K562 (cell line): Measurements from ENCODE around the gene RSRC1. TPM values are rescaled to one million over a fixed set of nuclear protein-coding genes. Genes with fewer than 3 reads are reported as not detected.

Source experiments
- ADNP ChIP-seq: fragments of 200-800 bp; sonication (Bioruptor generic); IDR thresholded peaks from 2 replicates; pipeline ENCODE4 v1.6.1; 2016; ENCODE audit warnings: missing genetic modification characterization, missing compliant biosample characterization
- BRCA1 ChIP-seq, 2 experiments: fragments of 450-650 bp in 1 of 2; sonication (generic) in 1 of 2; formaldehyde crosslinking in 1 of 2; IDR thresholded peaks; 2 replicates each; pipeline versions ENCODE4 v1.5.0 to v1.6.1; 2017 to 2020; ENCODE audit warnings: mild to moderate bottlenecking in 1 of 2, missing genetic modification reagents in 1 of 2
- HOMEZ ChIP-seq: fragments of 250-450 bp; sonication (Bioruptor Pico); IDR thresholded peaks from 2 replicates; pipeline ENCODE4 v1.4.0; 2020; ENCODE audit warnings: mild to moderate bottlenecking, moderate library complexity
- MTA3 ChIP-seq: fragments of 450-650 bp; formaldehyde crosslinking; IDR thresholded peaks from 2 replicates; pipeline ENCODE4 v1.6.1; 2017; ENCODE audit warnings: mild to moderate bottlenecking, borderline replicate concordance
- MYC ChIP-seq, 2 experiments: fragments of 250-450 bp in 1 of 2; sonication (Bioruptor Pico) in 1 of 2; IDR thresholded peaks; 2 replicates each; pipeline versions ENCODE4 v1.5.1 to v1.6.1; 2012 to 2021; ENCODE audit warnings: low read depth in 2 of 2, borderline replicate concordance in 1 of 2, improper control_type of control experiment in 1 of 2, low read length in 1 of 2, mild to moderate bottlenecking in 1 of 2, moderate library complexity in 1 of 2
- RBM17 ChIP-seq: fragments of 200-400 bp; formaldehyde crosslinking; IDR thresholded peaks from 2 replicates; pipeline ENCODE4 v1.6.1; 2017; ENCODE audit warnings: low read depth, mild to moderate bottlenecking, low read length, borderline replicate concordance
- ZBTB11 ChIP-seq, 3 experiments: fragments of 200-800 bp in 1 of 3; fragments of 250-450 bp in 1 of 3; fragments of 450-650 bp in 1 of 3; sonication (Bioruptor Pico) in 1 of 3; sonication (Bioruptor generic) in 1 of 3; formaldehyde crosslinking in 1 of 3; IDR thresholded peaks; 2 replicates each; pipeline versions ENCODE4 v1.6.1 to v1.8.0; 2016 to 2022; ENCODE audit warnings: mild to moderate bottlenecking in 2 of 3, missing genetic modification characterization in 2 of 3, missing compliant biosample characterization in 1 of 3, moderate library complexity in 1 of 3
- ZNF140 ChIP-seq: fragments of 250-450 bp; sonication (Bioruptor Pico); IDR thresholded peaks from 2 replicates; pipeline ENCODE4 v1.8.0; 2021; ENCODE audit warnings: moderate library complexity, mild to moderate bottlenecking, inconsistent platforms
- ZNF280A ChIP-seq: fragments of 450-650 bp; IDR thresholded peaks from 2 replicates; pipeline ENCODE4 v1.6.1; 2018; ENCODE audit warnings: mild to moderate bottlenecking, low read depth; ENCODE audit not compliant: partially characterized antibody
- polyA plus RNA-seq, 8 experiments: library from polyadenylated mRNA; depleted of rRNA in 4 of 8; stranded (reverse) in 5 of 8; unstranded in 3 of 8; fragments of >200 nt; fragmentation: Nextera tagmentation in 2 of 8; fragmentation: Illumina TruSeq in 1 of 8; extraction: Ambion mirVana in 2 of 8; extraction: Trizol in 1 of 8; gene quantifications; 2 replicates each; pipeline versions ENCODE4 v1.2.1 to v1.2.3, GENCODE V29; 2011 to 2014; ENCODE audit warnings: inconsistent platforms in 1 of 8, missing spikeins in 1 of 8
- total RNA-seq, 7 experiments: library from RNA; depleted of rRNA in 6 of 7; stranded (reverse); fragments of >200 nt in 6 of 7; fragmentation: Illumina TruSeq in 2 of 7; extraction: Trizol in 2 of 7; gene quantifications; 2 replicates each; pipeline versions ENCODE4 v1.2.1 to v1.2.3, GENCODE V29; 2011 to 2021; ENCODE audit warnings: low replicate concordance in 1 of 7

Gene RSRC1
- total and polyA plus RNA-seq, 9 of the 15 experiments (the other 6 are each of a cell fraction or from before 2014, with no cell fraction given): 19.3 to 128 (median 75.5) TPM

- TF ChIP-seq MYC (IDR thresholded peaks at IDR 0.05; ENCODE audit: low read depth, low read length) (no peak), MYC (CRISPR knock-in tag; IDR thresholded peaks at IDR 0.05; ENCODE audit: borderline replicate concordance, low read depth) (no peak), ZBTB11 (CRISPR knock-in tag; IDR thresholded peaks at IDR 0.05) (no peak), ADNP (tag) (no peak), ZNF140 (CRISPR knock-in tag) (no peak), ZNF280A (no peak), BRCA1 (IDR thresholded peaks at IDR 0.05) (no peak), BRCA1 (CRISPR knock-in tag; IDR thresholded peaks at IDR 0.05) (no peak), HOMEZ (CRISPR knock-in tag) (no peak), RBM17 (no peak), MTA3 (no peak)
Measured at GRCh38 chr3:158220575-158220974, 110.7 kb downstream of the RSRC1 start (continued).
